HepG2 (cell line): ENCODE measurements around the gene SFTA2. TPM values are rescaled to one million over a fixed set of nuclear protein-coding genes. Genes with fewer than 3 reads are reported as not detected.

Experiments
- AKAP8 ChIP-seq: sonication (generic); formaldehyde crosslinking; IDR thresholded peaks from 2 replicates; pipeline ENCODE4 v1.5.1; 2020; ENCODE audit warnings: mild to moderate bottlenecking, missing genetic modification reagents
- ARHGAP35 ChIP-seq: sonication (generic); formaldehyde crosslinking; IDR thresholded peaks from 2 replicates; pipeline ENCODE4 v1.9.0; 2022; ENCODE audit warnings: mild to moderate bottlenecking, inconsistent platforms, moderate library complexity, missing genetic modification reagents, borderline replicate concordance
- ARNT ChIP-seq: fragments of 450-650 bp; IDR thresholded peaks from 2 replicates; pipeline ENCODE4 v1.6.1; 2017
- DBP ChIP-seq: sonication (generic); formaldehyde crosslinking; IDR thresholded peaks from 2 replicates; pipeline ENCODE4 v1.4.0; 2020; ENCODE audit warnings: missing genetic modification reagents; ENCODE audit errors: not compliant biosample characterization
- KAT7 ChIP-seq: IDR thresholded peaks from 2 replicates; pipeline ENCODE4 v1.6.1; 2018; ENCODE audit warnings: borderline replicate concordance, missing compliant biosample characterization
- KLF9 ChIP-seq: IDR thresholded peaks from 2 replicates; pipeline ENCODE4 v1.6.1; 2016; ENCODE audit warnings: low read depth
- LCORL ChIP-seq, 2 experiments: fragments of 450-650 bp in 1 of 2; sonication (generic) in 1 of 2; formaldehyde crosslinking in 1 of 2; IDR thresholded peaks; 2 replicates each; pipeline versions ENCODE4 v1.5.0 to v1.6.1; 2017 to 2020; ENCODE audit warnings: antibody characterized with exemption in 1 of 2, missing genetic modification reagents in 1 of 2
- MIER3 ChIP-seq: IDR thresholded peaks from 2 replicates; pipeline ENCODE4 v1.6.1; 2016; ENCODE audit warnings: missing compliant biosample characterization, borderline replicate concordance
- MYPOP ChIP-seq: sonication (generic); formaldehyde crosslinking; IDR thresholded peaks from 2 replicates; pipeline ENCODE4 v1.8.1; 2023; ENCODE audit warnings: mild to moderate bottlenecking, moderate library complexity, missing genetic modification reagents
- NFIB ChIP-seq: sonication (generic); formaldehyde crosslinking; IDR thresholded peaks from 2 replicates; pipeline ENCODE4 v1.9.0; 2021; ENCODE audit warnings: missing genetic modification reagents, mild to moderate bottlenecking, borderline replicate concordance
- PBX2 ChIP-seq: IDR thresholded peaks from 2 replicates; pipeline ENCODE4 v1.6.1; 2016; ENCODE audit warnings: control low read depth
- ZNF142 ChIP-seq: sonication (generic); formaldehyde crosslinking; IDR thresholded peaks from 2 replicates; pipeline ENCODE4 v1.4.0; 2020; ENCODE audit warnings: missing genetic modification reagents
- ZNF263 ChIP-seq: sonication (generic); formaldehyde crosslinking; IDR thresholded peaks from 2 replicates; pipeline ENCODE4 v1.4.0; 2020; ENCODE audit warnings: missing genetic modification reagents
- ZNF274 ChIP-seq: sonication (generic); formaldehyde crosslinking; IDR thresholded peaks from 2 replicates; pipeline ENCODE4 v1.5.1; 2020; ENCODE audit warnings: mild to moderate bottlenecking, missing genetic modification reagents
- ZNF546 ChIP-seq: sonication (generic); formaldehyde crosslinking; conservative IDR thresholded peaks from 2 replicates; pipeline ENCODE4 v1.8.1; 2023; ENCODE audit warnings: mild to moderate bottlenecking, missing genetic modification reagents
- ZNF567 ChIP-seq: sonication (generic); formaldehyde crosslinking; IDR thresholded peaks from 2 replicates; pipeline ENCODE4 v1.8.1; 2023; ENCODE audit warnings: mild to moderate bottlenecking, missing genetic modification reagents, borderline replicate concordance
- ZNF639 ChIP-seq: conservative IDR thresholded peaks from 2 replicates; pipeline ENCODE4 v1.6.1; 2018; ENCODE audit warnings: missing genetic modification reagents
- ZNF790 ChIP-seq: sonication (generic); formaldehyde crosslinking; IDR thresholded peaks from 2 replicates; pipeline ENCODE4 v1.8.0; 2022; ENCODE audit warnings: missing genetic modification reagents, mild to moderate bottlenecking, borderline replicate concordance
- polyA plus RNA-seq, 8 experiments: library from polyadenylated mRNA; depleted of rRNA in 3 of 8; stranded (reverse) in 7 of 8; unstranded in 1 of 8; fragments of >200 nt; fragmentation: Illumina TruSeq in 4 of 8; extraction: Trizol in 4 of 8; gene quantifications; 2 replicates each; pipeline versions ENCODE4 v1.2.1 to v1.2.3, GENCODE V29; 2011 to 2016; ENCODE audit warnings: low read depth in 4 of 8, missing spikeins in 1 of 8, mixed read lengths in 1 of 8; ENCODE audit not compliant: insufficient read depth in 1 of 8
- total RNA-seq, 5 experiments: library from RNA; depleted of rRNA; stranded (reverse); fragments of >200 nt; fragmentation: Illumina TruSeq; extraction: Trizol; gene quantifications; 2 replicates each; pipeline ENCODE4 v1.2.3, GENCODE V29; 2016; ENCODE audit warnings: low read depth in 1 of 5

SFTA2 gene
- total and polyA plus RNA-seq, 2 of the 13 experiments (the other 11 are each of a cell fraction or from before 2014, with no cell fraction given): not detected

GRCh38 chr6:30907758-30908591 lies 24.0 kb downstream of the SFTA2 start, which contains the start of gene GTF2H4 (continued):
- TF ChIP-seq ZNF142 (CRISPR knock-in tag): 0 out of 2 replicates have a peak, but pooled peaks have one; percentile 0
- TF ChIP-seq NFIB (CRISPR knock-in tag): peak; percentile 28; the same call in 1 of the 2 replicates
- peak; percentile 64; the same call in 1 of the 2 replicates for TF ChIP-seq ZNF274 (CRISPR knock-in tag)
- peak; percentile 68; the same call in 1 of the 2 replicates for TF ChIP-seq KLF9
- peak; percentile 75 for TF ChIP-seq ARHGAP35 (CRISPR knock-in tag)
- TF ChIP-seq LCORL (IDR thresholded peaks at IDR 0.05): no peak
- TF ChIP-seq LCORL (CRISPR knock-in tag; IDR thresholded peaks at IDR 0.05): peak; percentile 84
- peak; percentile 82; the same call in 1 of the 2 replicates for TF ChIP-seq ZNF546
- peak; percentile 58; the same call in 1 of the 2 replicates for TF ChIP-seq MYPOP (CRISPR knock-in tag)
- peak; percentile 89 for TF ChIP-seq ZNF639 (CRISPR knock-in tag)
- TF ChIP-seq MIER3: peak; percentile 63
- TF ChIP-seq DBP (CRISPR knock-in tag): no peak
- peak; percentile 94; the same call in 1 of the 2 replicates for TF ChIP-seq ZNF567 (CRISPR knock-in tag)
- no peak for TF ChIP-seq ARNT
- peak; percentile 39; the same call in 1 of the 2 replicates for TF ChIP-seq PBX2 (CRISPR knock-in tag)
- TF ChIP-seq KAT7 (CRISPR knock-in tag): peak; percentile 67; the same call in 1 of the 2 replicates
- peak; percentile 75 for TF ChIP-seq ZNF263 (CRISPR knock-in tag)
- TF ChIP-seq AKAP8 (CRISPR knock-in tag): no peak
- TF ChIP-seq ZNF790 (CRISPR knock-in tag): no peak; the same call in 1 of the 2 replicates
